ENCODE measurements around the gene CD244. TPM values are rescaled to one million over a fixed set of nuclear protein-coding genes. Genes with fewer than 3 reads are reported as not detected.

CD244 gene
- total RNA-seq, 2 experiments from 2014 or later, result not detected

- Histone ChIP-seq H4K20me1 (ENCODE audit: insufficient read depth, low read length) (no peaks in the 10 kb centered on the region), H3K9me2 (ENCODE audit: insufficient read depth, low read length) (no peaks in the 10 kb centered on the region), H2AFZ (ENCODE audit: low read length) (no peak overlapping the region), H3K4me1 (ENCODE audit: insufficient read depth, low read length, poor library complexity, severe bottlenecking) (no peaks in the 10 kb centered on the region), H3K4me3 (ENCODE audit: low read depth, low read length, poor library complexity, severe bottlenecking) (no peak overlapping the region), H3K9me3 (ENCODE audit: low read length) (no peaks in the 10 kb centered on the region), H3K79me2 (ENCODE audit: insufficient read depth, low read depth, low read length) (no peaks in the 10 kb centered on the region), H3K4me2 (ENCODE audit: low read length) (no peak overlapping the region), H3K27ac (ENCODE audit: low read depth, low read length, poor library complexity, severe bottlenecking) (no peak overlapping the region), H3K36me3 (ENCODE audit: insufficient read depth, low read length) (no peaks in the 10 kb centered on the region)
- no peak for DNase-seq (ENCODE audit: low spot score)
- ChIA-PET CTCF (ENCODE audit: unreplicated experiment) (no interaction called here), POLR2A (no interaction called here)
- no TSS peak for BruUV-seq (replicated peaks)
- intact Hi-C loops (cut with micrococcal nuclease; ENCODE audit: unreplicated experiment), result no loop called here
- TF ChIP-seq, protein P1, sequence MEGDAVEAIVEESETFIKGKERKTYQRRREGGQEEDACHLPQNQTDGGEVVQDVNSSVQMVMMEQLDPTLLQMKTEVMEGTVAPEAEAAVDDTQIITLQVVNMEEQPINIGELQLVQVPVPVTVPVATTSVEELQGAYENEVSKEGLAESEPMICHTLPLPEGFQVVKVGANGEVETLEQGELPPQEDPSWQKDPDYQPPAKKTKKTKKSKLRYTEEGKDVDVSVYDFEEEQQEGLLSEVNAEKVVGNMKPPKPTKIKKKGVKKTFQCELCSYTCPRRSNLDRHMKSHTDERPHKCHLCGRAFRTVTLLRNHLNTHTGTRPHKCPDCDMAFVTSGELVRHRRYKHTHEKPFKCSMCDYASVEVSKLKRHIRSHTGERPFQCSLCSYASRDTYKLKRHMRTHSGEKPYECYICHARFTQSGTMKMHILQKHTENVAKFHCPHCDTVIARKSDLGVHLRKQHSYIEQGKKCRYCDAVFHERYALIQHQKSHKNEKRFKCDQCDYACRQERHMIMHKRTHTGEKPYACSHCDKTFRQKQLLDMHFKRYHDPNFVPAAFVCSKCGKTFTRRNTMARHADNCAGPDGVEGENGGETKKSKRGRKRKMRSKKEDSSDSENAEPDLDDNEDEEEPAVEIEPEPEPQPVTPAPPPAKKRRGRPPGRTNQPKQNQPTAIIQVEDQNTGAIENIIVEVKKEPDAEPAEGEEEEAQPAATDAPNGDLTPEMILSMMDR (conservative IDR thresholded peaks at IDR 0.05; ENCODE audit: low read length), result no peak
- no peak for TF ChIP-seq EZH2phosphoT487 (IDR thresholded peaks at IDR 0.05; ENCODE audit: borderline replicate concordance, low read depth, low read length)
Measured at GRCh38 chr1:160863774-160864131, 1.1 kb upstream of the CD244 start.

DNA sequence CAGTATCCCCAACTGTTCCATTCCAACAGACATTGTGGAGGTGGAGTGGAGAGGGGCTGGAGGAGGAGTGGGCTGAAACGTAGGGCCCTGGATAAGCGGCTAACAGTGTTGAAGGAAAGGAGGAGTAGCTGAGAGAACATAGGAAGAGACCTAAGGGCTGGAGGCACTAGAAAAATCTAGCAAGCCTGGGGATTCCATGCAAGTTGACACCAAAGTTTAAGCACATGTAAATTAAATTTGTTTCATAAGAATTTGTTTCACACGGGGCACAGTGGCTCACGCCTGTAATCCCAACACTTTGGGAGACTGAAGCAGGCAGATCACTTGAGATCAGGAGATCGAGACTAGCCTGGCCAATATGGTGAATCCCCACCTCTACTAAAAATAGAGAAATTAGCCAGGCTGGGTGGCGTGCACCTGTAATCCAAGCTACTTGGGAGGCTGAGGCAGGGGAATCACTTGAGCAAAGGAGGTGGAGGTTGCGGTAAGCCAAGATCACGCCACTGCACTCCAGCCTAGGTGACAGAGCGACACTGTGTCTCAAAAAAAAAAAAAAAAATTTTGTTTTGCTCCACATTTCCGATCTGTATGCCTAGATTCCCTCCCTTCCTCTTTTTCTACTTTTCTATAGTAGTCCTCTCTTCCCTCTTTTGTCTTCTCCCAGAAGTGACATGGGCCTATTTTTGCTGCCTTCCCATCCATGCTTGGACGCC, 530 bp upstream of the CD244 start:
- intact Hi-C loops (cut with micrococcal nuclease; ENCODE audit: unreplicated experiment), result no loop called here
- no peaks in the 10 kb centered on the region for H4K20me1 ChIP-seq (ENCODE audit: insufficient read depth, low read length)
- no TSS peak for BruUV-seq (replicated peaks)
- H2AFZ ChIP-seq (ENCODE audit: low read length), result no peak overlapping the region
- no peaks in the 10 kb centered on the region for H3K9me3 ChIP-seq (ENCODE audit: low read length)
- H3K27ac ChIP-seq (ENCODE audit: low read depth, low read length, poor library complexity, severe bottlenecking), result no peak overlapping the region
- H3K4me1 ChIP-seq (ENCODE audit: insufficient read depth, low read length, poor library complexity, severe bottlenecking), result no peaks in the 10 kb centered on the region
- DNase-seq (ENCODE audit: low spot score), result no peak
- ChIA-PET CTCF (ENCODE audit: unreplicated experiment) (no interaction called here), POLR2A (interaction anchor here (0.6 kb wide), 1 partner anchor 37 kb away, joined by 3 read pairs; no protein-coding TSS in a partner anchor)
- H3K36me3 ChIP-seq (ENCODE audit: insufficient read depth, low read length), result no peaks in the 10 kb centered on the region
- no peak for TF ChIP-seq EZH2phosphoT487 (IDR thresholded peaks at IDR 0.05; ENCODE audit: borderline replicate concordance, low read depth, low read length)
- TF ChIP-seq, protein P1 (conservative IDR thresholded peaks at IDR 0.05; ENCODE audit: low read length), result no peak
- no peak overlapping the region for H3K4me2 ChIP-seq (ENCODE audit: low read length)
- no peaks in the 10 kb centered on the region for H3K9me2 ChIP-seq (ENCODE audit: insufficient read depth, low read length)
- H3K79me2 ChIP-seq (ENCODE audit: insufficient read depth, low read depth, low read length), result no peaks in the 10 kb centered on the region
- no peak overlapping the region for H3K4me3 ChIP-seq (ENCODE audit: low read depth, low read length, poor library complexity, severe bottlenecking)

GRCh38 chr1:160860840-160861505, 1.7 kb downstream of the CD244 start:
- Histone ChIP-seq H3K9me2 (ENCODE audit: insufficient read depth, low read length) (no peaks in the 10 kb centered on the region), H4K20me1 (ENCODE audit: insufficient read depth, low read length) (no peaks in the 10 kb centered on the region), H3K4me3 (ENCODE audit: low read depth, low read length, poor library complexity, severe bottlenecking) (no peak overlapping the region), H3K79me2 (ENCODE audit: insufficient read depth, low read depth, low read length) (no peaks in the 10 kb centered on the region), H3K9me3 (ENCODE audit: low read length) (no peaks in the 10 kb centered on the region), H3K4me1 (ENCODE audit: insufficient read depth, low read length, poor library complexity, severe bottlenecking) (no peaks in the 10 kb centered on the region), H3K27ac (ENCODE audit: low read depth, low read length, poor library complexity, severe bottlenecking) (no peak overlapping the region), H2AFZ (ENCODE audit: low read length) (no peak overlapping the region), H3K4me2 (ENCODE audit: low read length) (no peak overlapping the region), H3K36me3 (ENCODE audit: insufficient read depth, low read length) (no peaks in the 10 kb centered on the region)
- no TSS peak for BruUV-seq (replicated peaks)
- intact Hi-C loops (cut with micrococcal nuclease; ENCODE audit: unreplicated experiment), result no loop called here
- ChIA-PET POLR2A (interaction anchor here (0.7 kb wide), 1 partner anchor 126 kb away, joined by 3 read pairs; no protein-coding TSS in a partner anchor), CTCF (ENCODE audit: unreplicated experiment) (no interaction called here)
- DNase-seq (ENCODE audit: low spot score), result no peak
- no peak for TF ChIP-seq EZH2phosphoT487 (IDR thresholded peaks at IDR 0.05; ENCODE audit: borderline replicate concordance, low read depth, low read length)
- TF ChIP-seq, protein P1 (conservative IDR thresholded peaks at IDR 0.05; ENCODE audit: low read length), result no peak
